GM19035 (cell line): ENCODE data around the gene CRB1.

Experiments
- ATAC-seq: cut with Tn5 transposase; IDR thresholded peaks from one replicate; pipeline ENCODE4 v1.9.1; 2021; ENCODE audit not compliant: unreplicated experiment

The CRB1 gene

GRCh38 chr1:197302775-197303174 is 34.7 kb downstream of the CRB1 start:
- no peak for ATAC-seq

GRCh38 chr1:197303463-197303862 is 35.4 kb downstream of the CRB1 start:
- no peak for ATAC-seq

- no peak for ATAC-seq
Measured at GRCh38 chr1:197304638-197305200, 36.7 kb downstream of the CRB1 start.

- ATAC-seq, result no peak
Measured at GRCh38 chr1:197305925-197306324, 37.9 kb downstream of the CRB1 start.

- no peak for ATAC-seq
Measured at GRCh38 chr1:197306381-197307062, 38.5 kb downstream of the CRB1 start.

GRCh38 chr1:197307136-197307535 is 39.1 kb downstream of the CRB1 start:
- ATAC-seq, result no peak

- ATAC-seq, result no peak
Measured at GRCh38 chr1:197307551-197307950, 39.5 kb downstream of the CRB1 start.

GRCh38 chr1:197311081-197311480 is 43.0 kb downstream of the CRB1 start:
- no peak for ATAC-seq

- ATAC-seq, result no peak
Measured at GRCh38 chr1:197312163-197312562, 44.1 kb downstream of the CRB1 start.

GRCh38 chr1:197313713-197314112 is 45.7 kb downstream of the CRB1 start:
- ATAC-seq, result no peak

GRCh38 chr1:197314682-197315081 is 46.6 kb downstream of the CRB1 start:
- ATAC-seq, result no peak

- no peak for ATAC-seq
Measured at GRCh38 chr1:197319631-197320030, 51.6 kb downstream of the CRB1 start.

GRCh38 chr1:197320991-197321531 is 53.0 kb downstream of the CRB1 start:
- ATAC-seq, result no peak

GRCh38 chr1:197321811-197322210 is 53.8 kb downstream of the CRB1 start:
- no peak for ATAC-seq

- peak; percentile 50 for ATAC-seq
Measured at GRCh38 chr1:197327776-197328364, 59.8 kb downstream of the CRB1 start.

GRCh38 chr1:197330213-197330612 is 62.2 kb downstream of the CRB1 start:
- ATAC-seq, result no peak

- no peak for ATAC-seq
Measured at GRCh38 chr1:197331565-197331964, 63.5 kb downstream of the CRB1 start.

- ATAC-seq, result no peak
Measured at GRCh38 chr1:197333041-197333440, 65.0 kb downstream of the CRB1 start.

GRCh38 chr1:197336571-197336970 is 68.5 kb downstream of the CRB1 start:
- no peak for ATAC-seq

GRCh38 chr1:197339106-197340060 is 71.3 kb downstream of the CRB1 start:
- no peak for ATAC-seq

- ATAC-seq, result no peak
Measured at GRCh38 chr1:197341626-197342025, 73.6 kb downstream of the CRB1 start.
